Mesenteric fat pad (tissue), 1 donor: Measurements from ENCODE around the gene HPSE2. TPM values are rescaled to one million over a fixed set of nuclear protein-coding genes. Genes with fewer than 3 reads are reported as not detected.
"Not testable (repeated sequence)": the region's sequence is repeated elsewhere in the genome, so short reads cannot be mapped to it uniquely, and the experiment has no call there.

Experiments
- DNase-seq: peaks from one replicate; pipeline ENCODE4 v3.0.0-alpha.2; 2020; ENCODE audit warnings: low spot score
- total RNA-seq: library from RNA; stranded (reverse); fragmentation: NEBNext Ultra II Directional; extraction: Animal tissue kit (Norgen Biotek cat#: 25700); gene quantifications from one replicate; pipeline ENCODE4 v1.2.1, GENCODE V29; 2021
- donor health status: DM: yes; HTN: yes; CAD: no.

Gene HPSE2
- total RNA-seq, 1 donor from 2014 or later: 1.9 TPM

- DNase-seq: no peak
These were observed 723.8 kb downstream of the HPSE2 start for GRCh38 chr10:98511876-98512275.

GRCh38 chr10:98510412-98510995 lies 725.1 kb downstream of the HPSE2 start:
- no peak for DNase-seq

GRCh38 chr10:98509745-98510144 lies 725.9 kb downstream of the HPSE2 start:
- DNase-seq: no peak

GRCh38 chr10:98502535-98502934 lies 733.1 kb downstream of the HPSE2 start:
- DNase-seq: not testable (repeated sequence)

GRCh38 chr10:98492763-98493162 lies 742.9 kb downstream of the HPSE2 start:
- DNase-seq: no peak

GRCh38 chr10:98489561-98490481 lies 745.8 kb downstream of the HPSE2 start:
- DNase-seq: no peak

GRCh38 chr10:98488669-98489430 lies 746.8 kb downstream of the HPSE2 start:
- DNase-seq: no peak

GRCh38 chr10:98487649-98488048 lies 748.0 kb downstream of the HPSE2 start:
- no peak for DNase-seq

- no peak for DNase-seq
These were observed 749.2 kb downstream of the HPSE2 start for GRCh38 chr10:98486421-98486820.

- DNase-seq: no peak
These were observed 749.7 kb downstream of the HPSE2 start for GRCh38 chr10:98485959-98486358.

- no peak for DNase-seq
These were observed 752.0 kb downstream of the HPSE2 start for GRCh38 chr10:98483658-98484057.

GRCh38 chr10:98482096-98482495 lies 753.6 kb downstream of the HPSE2 start:
- no peak for DNase-seq

GRCh38 chr10:98481404-98481945 lies 754.2 kb downstream of the HPSE2 start:
- DNase-seq: no peak

- no peak for DNase-seq
These were observed 757.0 kb downstream of the HPSE2 start for GRCh38 chr10:98478430-98479222.

- DNase-seq: no peak
These were observed 757.8 kb downstream of the HPSE2 start for GRCh38 chr10:98477861-98478260.

- no peak for DNase-seq
These were observed 761.0 kb downstream of the HPSE2 start for GRCh38 chr10:98474628-98475027.

GRCh38 chr10:98472196-98472595 lies 763.5 kb downstream of the HPSE2 start:
- no peak for DNase-seq

- DNase-seq: no peak
These were observed 764.8 kb downstream of the HPSE2 start for GRCh38 chr10:98470850-98471249.

GRCh38 chr10:98469001-98469931 lies 766.4 kb downstream of the HPSE2 start:
- DNase-seq: no peak
